Measurements from ENCODE around the gene SIPA1L3.

Gene SIPA1L3

GRCh38 chr19:38073841-38074685 lies 167.1 kb downstream of the SIPA1L3 start:
- no peak for DNase-seq

DNA sequence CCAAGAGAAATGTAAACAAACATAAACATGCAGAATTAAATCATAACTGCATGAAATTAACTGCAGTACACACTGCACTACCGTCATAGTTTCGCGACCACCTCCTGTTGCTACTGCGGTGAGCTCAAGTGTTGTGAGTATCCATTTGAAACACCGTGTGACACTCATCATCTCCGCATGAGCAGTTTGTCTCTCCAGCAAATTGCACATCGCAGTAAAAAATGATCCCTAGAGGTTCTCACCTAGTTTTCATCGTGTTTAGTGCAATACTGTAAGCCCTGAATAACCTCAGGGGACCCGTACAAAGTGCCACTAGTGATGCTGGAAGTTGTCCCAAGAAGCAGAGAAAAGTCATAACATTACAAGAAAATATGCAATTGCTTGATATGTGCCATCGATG lies 169.3 kb downstream of the SIPA1L3 start:
- DNase-seq: no peak

GRCh38 chr19:38078302-38078930 lies 171.4 kb downstream of the SIPA1L3 start:
- no peak for DNase-seq

DNA sequence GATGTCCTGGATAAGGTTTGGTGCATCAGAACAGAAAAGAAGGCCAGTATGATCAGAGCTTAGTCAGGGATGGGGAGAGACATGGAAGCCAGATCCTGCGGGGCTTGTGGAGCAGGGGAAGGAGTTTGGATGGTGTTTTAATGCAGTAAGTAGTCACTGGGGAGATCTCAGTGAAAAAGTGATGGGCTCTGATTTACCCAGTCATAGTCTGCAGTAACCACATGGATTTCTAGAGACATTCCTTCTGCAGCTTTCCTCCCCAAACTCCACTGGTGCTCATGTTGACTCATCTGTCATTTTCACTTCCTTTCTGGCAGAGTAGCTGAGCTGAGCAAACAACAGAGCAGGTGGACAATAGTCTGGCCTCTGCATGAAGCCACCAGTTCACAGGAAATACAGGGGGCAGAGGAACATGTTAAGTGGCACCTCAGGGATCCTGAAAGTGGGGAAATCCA lies 172.9 kb downstream of the SIPA1L3 start:
- no peak for DNase-seq

DNA sequence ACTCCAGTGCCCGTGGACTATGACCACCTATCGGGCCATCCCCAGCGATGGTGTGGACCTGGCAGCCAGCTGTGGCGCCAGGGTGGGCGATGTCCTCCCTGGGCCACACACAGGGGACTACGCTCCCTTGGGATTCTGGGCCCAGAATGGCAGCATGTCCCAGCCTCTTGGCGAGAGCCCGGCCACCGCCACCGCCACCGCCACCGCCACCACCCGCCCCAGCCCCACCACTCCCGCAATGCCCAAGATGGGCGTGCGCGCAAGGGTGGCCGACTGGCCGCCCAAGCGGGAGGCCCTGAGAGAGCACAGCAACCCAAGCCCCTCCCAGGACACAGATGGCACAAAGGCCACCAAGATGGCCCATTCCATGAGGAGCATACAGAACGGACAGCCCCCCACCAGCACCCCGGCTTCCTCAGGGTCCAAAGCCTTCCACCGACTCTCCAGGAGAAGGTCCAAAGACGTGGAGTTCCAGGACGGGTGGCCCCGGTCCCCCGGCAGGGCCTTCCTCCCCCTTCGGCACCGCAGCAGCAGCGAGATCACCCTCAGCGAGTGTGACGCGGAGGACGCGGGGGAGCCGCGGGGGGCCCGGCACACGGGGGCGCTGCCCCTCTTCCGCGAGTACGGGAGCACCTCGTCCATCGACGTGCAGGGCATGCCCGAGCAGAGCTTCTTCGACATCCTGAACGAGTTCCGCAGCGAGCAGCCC lies 174.7 kb downstream of the SIPA1L3 start:
- no peak for DNase-seq

DNA sequence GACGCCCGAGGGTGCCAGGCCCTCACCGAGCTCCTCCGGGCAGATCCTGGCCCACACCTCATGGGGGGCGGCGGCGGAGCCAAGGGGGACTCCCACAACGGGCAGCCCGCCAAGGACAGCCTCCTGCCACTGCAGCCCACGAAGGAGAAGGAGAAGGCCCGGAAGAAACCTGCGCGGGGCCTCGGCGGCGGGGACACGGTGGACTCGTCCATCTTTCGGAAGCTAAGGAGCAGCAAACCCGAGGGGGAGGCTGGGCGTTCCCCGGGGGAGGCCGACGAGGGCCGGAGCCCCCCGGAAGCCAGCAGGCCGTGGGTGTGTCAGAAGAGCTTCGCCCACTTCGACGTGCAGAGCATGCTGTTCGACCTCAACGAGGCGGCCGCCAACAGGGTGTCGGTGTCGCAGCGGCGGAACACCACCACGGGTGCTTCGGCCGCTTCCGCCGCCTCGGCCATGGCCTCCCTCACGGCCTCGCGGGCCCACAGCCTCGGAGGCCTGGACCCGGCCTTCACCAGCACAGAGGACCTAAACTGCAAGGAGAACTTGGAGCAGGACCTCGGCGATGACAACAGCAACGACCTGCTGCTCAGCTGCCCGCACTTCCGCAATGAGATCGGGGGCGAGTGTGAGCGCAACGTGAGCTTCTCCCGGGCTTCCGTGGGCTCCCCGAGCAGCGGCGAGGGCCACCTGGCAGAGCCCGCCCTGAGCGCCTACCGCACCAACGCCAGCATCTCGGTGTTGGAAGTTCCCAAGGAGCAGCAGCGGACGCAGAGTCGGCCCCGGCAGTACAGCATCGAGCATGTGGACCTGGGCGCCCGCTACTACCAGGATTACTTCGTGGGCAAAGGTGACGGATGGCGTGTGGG lies 175.5 kb downstream of the SIPA1L3 start:
- DNase-seq: no peak

- no peak for DNase-seq
Measured at GRCh38 chr19:38084196-38084595, 177.2 kb downstream of the SIPA1L3 start.

DNA sequence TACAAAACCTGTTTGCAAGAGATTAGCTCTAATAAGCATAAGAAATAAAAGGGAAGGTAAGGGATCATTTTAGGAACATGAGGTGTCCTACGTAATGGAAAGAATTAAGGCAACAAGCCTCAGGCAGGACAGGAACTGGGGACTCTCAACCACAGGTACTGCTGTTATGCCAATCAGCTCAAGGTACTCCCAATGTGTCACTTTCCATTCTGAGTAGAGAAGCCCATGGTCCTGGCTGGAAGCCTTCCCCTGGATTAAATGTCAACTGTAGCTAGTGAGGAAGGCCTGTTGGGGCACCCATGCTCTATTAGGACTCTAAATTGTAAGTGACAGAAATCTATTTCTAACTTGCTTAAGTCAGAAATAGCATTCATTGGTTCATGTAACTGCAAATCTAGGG lies 182.4 kb downstream of the SIPA1L3 start:
- no peak for DNase-seq

- no peak for DNase-seq
Measured at GRCh38 chr19:38093154-38093553, 186.1 kb downstream of the SIPA1L3 start.

- no peak for DNase-seq
Measured at GRCh38 chr19:38093587-38093986, 186.6 kb downstream of the SIPA1L3 start.

DNA sequence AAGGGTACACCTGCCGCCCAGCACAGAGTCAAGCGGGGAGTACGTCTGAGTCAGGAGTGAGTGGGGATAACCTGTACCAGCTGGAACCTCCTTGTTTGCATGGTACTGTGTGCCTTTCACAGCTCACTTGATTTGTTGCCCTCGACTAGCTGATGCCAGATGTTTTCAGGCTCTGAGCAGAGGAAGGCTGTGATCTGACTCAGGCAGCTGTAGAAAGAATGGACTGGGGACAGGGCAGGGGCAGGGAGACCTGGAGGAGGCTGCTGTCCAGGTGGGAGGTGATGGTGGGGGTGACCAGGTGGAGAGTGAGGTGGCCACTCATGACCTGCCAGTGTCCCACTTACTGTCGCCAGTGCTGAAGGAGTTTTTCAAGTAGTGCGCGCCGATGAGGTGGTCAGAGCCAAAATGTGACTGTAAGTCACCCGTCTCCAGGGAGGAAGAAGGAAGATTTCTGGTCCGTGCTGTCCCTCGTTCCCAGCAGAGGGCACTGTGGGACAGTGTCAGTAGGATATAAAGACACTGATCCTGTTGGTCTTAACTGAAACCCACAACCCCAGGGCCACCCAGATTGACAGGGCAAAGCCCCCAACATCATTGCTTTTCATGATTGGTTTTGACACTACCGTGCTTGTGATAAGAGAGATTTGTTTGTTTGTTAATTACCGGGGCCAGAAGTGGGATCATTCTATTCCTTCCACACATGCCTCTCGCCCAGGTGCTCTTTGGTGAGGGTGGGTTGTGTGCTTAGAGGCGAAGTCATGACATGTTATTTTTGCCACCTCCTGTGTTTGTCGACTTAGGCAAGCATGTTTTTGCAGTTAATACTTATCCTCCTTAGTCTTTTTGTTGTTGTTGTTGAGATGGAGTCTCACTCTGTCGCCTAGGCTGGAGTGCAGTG lies 188.7 kb downstream of the SIPA1L3 start:
- peak; percentile 31 for DNase-seq

DNA sequence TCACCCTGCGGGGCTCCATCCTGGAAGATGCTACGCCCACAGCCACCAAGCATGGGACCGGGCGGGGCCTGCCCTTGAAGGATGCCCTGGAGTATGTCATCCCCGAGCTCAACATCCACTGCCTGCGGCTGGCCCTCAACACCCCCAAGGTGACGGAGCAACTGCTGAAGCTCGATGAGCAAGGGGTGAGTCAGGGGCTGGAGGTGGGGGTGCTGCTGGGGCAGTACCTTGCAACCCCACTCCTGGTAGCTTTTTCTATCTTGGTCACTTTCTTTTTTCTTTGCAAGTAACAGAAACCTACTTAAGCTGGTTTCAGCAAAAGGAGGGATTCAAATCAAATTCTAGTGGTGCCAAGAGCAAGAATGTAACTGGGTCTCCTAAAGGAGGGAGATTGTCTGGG lies 193.0 kb downstream of the SIPA1L3 start:
- DNase-seq: no peak

- no peak for DNase-seq
Measured at GRCh38 chr19:38100589-38100988, 193.6 kb downstream of the SIPA1L3 start.

DNA sequence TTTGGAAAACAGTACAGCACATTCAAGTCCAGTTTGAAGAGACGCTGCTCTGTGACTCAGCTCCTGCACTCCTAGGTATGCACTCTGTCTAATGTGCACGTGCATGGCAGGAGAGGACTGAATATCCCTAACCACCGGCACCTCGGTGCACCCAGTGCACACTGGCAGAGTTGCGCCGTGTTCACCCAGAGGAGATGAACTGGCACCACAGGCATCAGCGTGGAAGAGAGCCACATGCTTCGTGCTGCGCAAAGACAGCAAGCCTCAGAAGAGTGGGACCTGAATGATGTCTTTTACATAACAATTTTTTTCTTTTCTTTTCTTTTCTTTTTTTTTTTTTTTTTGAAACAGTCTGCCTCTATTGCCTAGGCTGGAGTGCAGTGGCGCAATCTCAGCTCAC lies 194.7 kb downstream of the SIPA1L3 start:
- no peak for DNase-seq

DNA sequence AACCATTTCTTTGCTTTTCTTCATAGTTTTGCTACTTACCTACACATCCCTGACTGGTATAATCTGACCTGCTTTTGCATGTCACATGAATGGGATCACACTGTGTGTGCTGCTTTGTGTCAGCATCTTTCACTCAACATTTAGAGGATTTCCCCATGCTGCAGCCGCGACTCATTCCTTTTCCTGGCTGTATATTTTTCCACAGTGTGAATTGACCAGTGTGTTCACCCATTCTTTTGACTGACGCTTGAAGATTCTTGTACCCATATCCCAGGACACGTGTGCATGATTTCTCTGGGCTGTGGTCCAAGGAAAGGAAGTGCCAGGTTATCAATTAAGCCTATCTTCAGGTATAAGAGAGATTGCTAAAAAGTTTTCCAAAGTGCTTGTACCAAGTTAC lies 198.6 kb downstream of the SIPA1L3 start:
- DNase-seq: no peak

GRCh38 chr19:38107129-38107528 lies 200.1 kb downstream of the SIPA1L3 start:
- no peak for DNase-seq

- no peak for DNase-seq
Measured at GRCh38 chr19:38111898-38112297, 204.9 kb downstream of the SIPA1L3 start.

GRCh38 chr19:38114651-38115050 lies 207.6 kb downstream of the SIPA1L3 start:
- DNase-seq: no peak

- no peak for DNase-seq
Measured at GRCh38 chr19:38115271-38115802, 208.3 kb downstream of the SIPA1L3 start.

DNA sequence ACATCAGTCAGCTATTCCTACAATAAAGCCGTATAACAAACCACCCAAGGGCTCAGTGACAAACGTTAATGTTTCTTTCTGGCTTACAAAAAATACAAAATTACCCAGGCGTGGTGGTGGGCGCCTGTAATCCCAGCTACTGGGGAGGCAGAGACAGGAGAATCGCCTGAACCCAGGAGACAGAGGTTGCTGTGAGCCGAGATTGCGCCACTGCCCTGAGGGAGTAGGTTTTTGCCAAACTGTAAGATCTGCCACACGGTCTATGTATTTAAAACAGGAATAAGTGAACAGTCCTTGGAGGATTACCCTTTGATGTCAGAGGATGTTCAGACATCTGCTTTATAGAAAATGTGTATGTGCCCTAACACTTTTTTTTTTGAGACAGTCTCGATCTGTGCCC lies 211.2 kb downstream of the SIPA1L3 start:
- no peak for DNase-seq

DNA sequence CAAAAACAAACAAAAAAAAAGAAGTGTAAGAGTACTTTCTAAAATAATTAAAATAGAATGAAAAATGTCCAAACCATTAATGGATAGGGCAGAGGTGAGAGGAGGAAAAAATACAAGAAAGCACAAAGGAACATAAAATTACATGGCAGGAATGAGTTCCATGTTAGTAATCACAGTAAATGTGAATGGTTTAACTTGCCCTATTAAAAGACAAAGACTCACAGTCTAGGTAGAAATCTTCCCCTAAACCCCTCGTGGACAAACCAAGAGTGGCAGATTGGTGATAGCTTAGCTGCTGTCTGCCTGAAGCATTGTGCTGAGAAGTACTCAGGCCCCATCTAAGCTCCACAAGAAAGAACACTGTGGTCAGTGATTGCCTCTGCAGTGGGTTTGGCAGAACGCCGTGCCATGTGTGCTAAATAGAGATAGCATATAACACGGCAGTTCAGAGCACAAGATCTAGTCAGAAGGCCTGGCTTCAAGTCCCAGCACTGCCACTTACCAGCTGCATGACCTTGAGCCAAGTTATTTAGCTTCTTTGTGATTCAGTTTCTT lies 213.5 kb downstream of the SIPA1L3 start:
- no peak for DNase-seq
